Nephron progenitor cell (in vitro differentiated cells): ENCODE data around the gene TRIM8.
"Not testable (repeated sequence)": the region's sequence is repeated elsewhere in the genome, so short reads cannot be mapped to it uniquely, and the experiment has no call there.

ENCODE experiments used
- DNase-seq: peaks from one replicate; pipeline ENCODE4 v3.0.0; 2021
- H3K27ac Mint-ChIP-seq: 2 replicates; pipeline ENCODE4 v1.8.0; 2021; ENCODE audit warnings: mild to moderate bottlenecking, moderate library complexity, mixed read lengths
- H3K27me3 Mint-ChIP-seq: 2 replicates; pipeline ENCODE4 v1.8.0; 2021; ENCODE audit warnings: mild to moderate bottlenecking, low read depth, mixed read lengths; ENCODE audit not compliant: poor library complexity
- H3K36me3 Mint-ChIP-seq: 2 replicates; pipeline ENCODE4 v1.8.0; 2021; ENCODE audit warnings: low read depth, mixed read lengths
- H3K4me1 Mint-ChIP-seq: 2 replicates; pipeline ENCODE4 v1.8.0; 2021; ENCODE audit warnings: mixed read lengths
- H3K4me3 Mint-ChIP-seq: 2 replicates; pipeline ENCODE4 v1.8.0; 2021; ENCODE audit warnings: mild to moderate bottlenecking, moderate library complexity, mixed read lengths
- H3K9me3 Mint-ChIP-seq: 2 replicates; pipeline ENCODE4 v1.8.0; 2021; ENCODE audit warnings: mild to moderate bottlenecking, moderate library complexity, mixed read lengths
- CTCF ChIP-seq: fragments of 200-600 bp; sonication (generic); IDR thresholded peaks from 2 replicates; pipeline ENCODE4 v1.5.0; 2021; ENCODE audit warnings: antibody characterized with exemption

The TRIM8 gene

GRCh38 chr10:102660888-102661657, 16.8 kb downstream of the TRIM8 start:
- no peak for TF ChIP-seq CTCF
- Mint-ChIP-seq H3K27me3 (peaks cover 5% of the 10 kb centered on the region), H3K27ac (no peak overlapping the region), H3K9me3 (no peaks in the 10 kb centered on the region), H3K4me1 (peaks cover 34% of the 10 kb centered on the region), H3K36me3 (peaks cover 15% of the 10 kb centered on the region), H3K4me3 (no peak overlapping the region)
- peak; percentile 63 for DNase-seq

- no peak overlapping the region for H3K4me3 Mint-ChIP-seq
- no peaks in the 10 kb centered on the region for H3K9me3 Mint-ChIP-seq
- H3K27ac Mint-ChIP-seq: no peak overlapping the region
- TF ChIP-seq CTCF: no peak
- peaks cover 5% of the 10 kb centered on the region for H3K27me3 Mint-ChIP-seq
- peaks cover 39% of the 10 kb centered on the region for H3K4me1 Mint-ChIP-seq
- peaks cover 15% of the 10 kb centered on the region for H3K36me3 Mint-ChIP-seq
- DNase-seq: no peak
Measured at GRCh38 chr10:102661658-102662028, 17.4 kb downstream of the TRIM8 start.

GRCh38 chr10:102665904-102666509, 21.7 kb downstream of the TRIM8 start:
- H3K36me3 Mint-ChIP-seq: no peaks in the 10 kb centered on the region
- H3K27me3 Mint-ChIP-seq: peaks cover 7% of the 10 kb centered on the region
- H3K9me3 Mint-ChIP-seq: no peaks in the 10 kb centered on the region
- no peak for TF ChIP-seq CTCF
- H3K4me3 Mint-ChIP-seq: no peak overlapping the region
- no peak for DNase-seq
- H3K4me1 Mint-ChIP-seq: peaks cover 62% of the 10 kb centered on the region
- peak overlapping the region; percentile 59 for H3K27ac Mint-ChIP-seq

- H3K9me3 Mint-ChIP-seq, H3K36me3 Mint-ChIP-seq, H3K4me3 Mint-ChIP-seq, H3K27me3 Mint-ChIP-seq, DNase-seq: not testable (repeated sequence)
- peak overlapping the region; percentile 38 for H3K27ac Mint-ChIP-seq
- H3K4me1 Mint-ChIP-seq: peaks cover 59% of the 10 kb centered on the region
Measured at GRCh38 chr10:102667411-102667810, 23.1 kb downstream of the TRIM8 start.

- Mint-ChIP-seq H3K9me3 (no peaks in the 10 kb centered on the region), H3K4me1 (peaks cover 68% of the 10 kb centered on the region), H3K4me3 (no peak overlapping the region), H3K36me3 (no peaks in the 10 kb centered on the region), H3K27ac (no peak overlapping the region), H3K27me3 (peaks cover 2% of the 10 kb centered on the region)
- no peak for DNase-seq
- TF ChIP-seq CTCF: no peak
Measured at GRCh38 chr10:102668326-102669107, 24.2 kb downstream of the TRIM8 start.
